ENCODE measurements around the gene CCDC71L.

Gene CCDC71L

DNA sequence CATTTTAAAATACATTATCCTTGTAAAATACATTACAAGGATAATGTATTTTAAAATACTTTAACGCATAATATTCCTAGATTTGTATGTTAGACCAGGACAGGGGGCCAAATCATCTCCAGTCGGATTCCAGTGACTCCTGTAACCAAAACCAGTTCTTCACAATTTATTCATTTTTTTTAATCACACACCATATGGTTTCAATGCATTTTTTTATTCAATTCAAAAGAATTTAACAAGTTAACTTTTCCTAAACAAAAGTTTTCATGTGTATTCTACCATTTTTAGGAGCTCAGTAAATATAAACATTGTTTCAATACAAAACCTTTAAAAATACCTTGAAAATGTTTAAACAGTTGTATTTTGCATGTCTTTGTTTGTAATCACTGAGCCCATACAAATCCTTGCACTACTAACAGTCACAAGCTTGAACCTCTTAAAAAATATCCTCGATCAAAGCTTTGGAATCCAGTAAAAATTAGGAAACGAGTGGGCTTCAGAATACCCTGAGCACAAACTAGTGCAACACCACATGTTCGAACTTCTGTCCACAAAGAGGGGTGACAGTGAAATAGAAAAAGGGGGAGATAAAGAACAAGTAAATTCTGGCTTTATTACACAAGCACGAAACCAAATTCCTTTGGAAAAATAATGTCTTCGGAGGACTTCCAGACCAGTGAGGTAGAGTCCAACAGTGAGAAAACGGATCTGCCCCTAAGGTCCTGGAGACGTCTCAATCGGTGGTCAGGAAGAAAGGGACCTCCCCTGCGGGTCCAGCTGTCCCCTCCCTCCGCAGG lies 1.6 kb downstream of the CCDC71L start:
- DNase-seq (ENCODE audit: low read depth in 1 of 2, low spot score in 1 of 2) = no peak

DNA sequence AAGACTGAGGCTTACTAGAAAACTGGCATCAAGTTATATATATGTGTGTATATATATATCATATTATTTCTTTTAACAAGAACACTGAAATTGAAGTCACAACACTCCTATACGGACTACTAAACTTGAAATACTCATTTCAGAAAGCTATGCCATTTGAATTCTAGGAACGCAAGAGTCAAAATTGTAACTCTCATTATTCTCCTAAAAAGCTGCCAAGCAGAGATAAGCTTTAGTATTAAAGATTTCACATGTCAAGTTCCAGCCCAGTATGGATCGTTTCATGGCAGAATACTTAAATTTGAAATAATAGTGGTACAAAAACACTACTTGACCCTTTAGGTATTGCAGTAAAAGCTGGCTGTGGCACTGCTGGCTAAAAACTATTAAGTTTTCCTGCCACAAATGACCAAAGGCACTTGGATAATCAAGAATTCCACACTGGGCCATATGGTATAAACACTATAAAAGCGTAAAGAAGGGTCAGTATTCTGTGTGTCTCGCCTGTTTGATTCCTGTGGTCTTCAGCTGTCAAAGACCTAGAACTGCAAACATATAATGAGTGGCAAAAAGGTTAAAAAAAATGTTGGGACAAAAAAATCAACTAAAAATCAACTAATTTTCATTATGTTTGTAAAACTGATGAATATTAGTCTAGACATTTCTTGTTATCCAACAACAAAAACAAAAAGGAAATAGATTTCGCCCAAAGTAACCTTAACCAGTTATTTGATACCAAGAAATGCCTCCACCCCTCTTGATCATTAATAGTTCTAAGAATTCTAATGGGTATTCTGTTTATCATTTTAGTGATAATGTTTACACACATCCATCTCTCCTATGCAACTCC lies 2.4 kb downstream of the CCDC71L start:
- DNase-seq (ENCODE audit: low read depth in 1 of 2, low spot score in 1 of 2) = no peak

DNA sequence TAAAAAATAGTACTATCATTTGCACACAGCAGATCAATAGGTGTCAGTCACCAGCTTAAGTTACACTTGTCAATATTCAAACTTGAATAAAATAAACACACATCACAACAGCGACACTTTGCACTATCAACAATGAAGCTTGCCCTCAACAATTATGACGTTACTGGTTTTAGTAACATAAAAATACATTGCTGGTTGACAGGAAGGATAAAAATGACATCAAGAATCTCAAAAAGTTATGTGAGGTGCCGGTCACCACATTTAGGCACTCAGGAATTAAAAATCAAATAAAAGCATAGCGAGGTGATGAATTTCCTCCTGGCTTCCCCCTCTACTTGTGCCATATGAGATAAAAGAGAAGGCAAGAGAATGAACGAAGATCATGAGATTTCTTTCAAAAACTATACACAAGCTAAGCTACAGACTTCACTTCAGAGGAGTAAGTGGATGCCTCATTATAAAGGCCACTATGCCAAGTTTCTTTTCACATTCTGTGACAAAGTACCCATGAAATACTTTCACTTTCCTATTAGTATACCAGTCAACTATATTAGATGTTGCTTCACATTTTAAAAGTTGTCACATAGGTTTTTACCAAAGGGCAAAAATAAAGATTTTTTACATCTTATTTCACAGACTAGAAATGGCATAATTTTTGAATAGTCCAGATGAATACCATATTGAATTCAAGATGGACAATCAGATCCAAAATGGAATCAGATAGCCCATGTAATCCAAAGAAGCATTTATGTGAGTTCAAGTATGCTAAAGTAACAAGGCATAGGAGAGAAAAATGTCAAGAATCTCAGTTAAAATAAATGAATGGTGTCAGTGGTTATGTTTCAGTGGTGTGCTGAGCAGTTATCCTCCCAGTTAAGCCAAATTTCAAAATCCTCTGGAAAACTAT lies 3.6 kb downstream of the CCDC71L start:
- no peak for DNase-seq (ENCODE audit: low read depth in 1 of 2, low spot score in 1 of 2)

DNA sequence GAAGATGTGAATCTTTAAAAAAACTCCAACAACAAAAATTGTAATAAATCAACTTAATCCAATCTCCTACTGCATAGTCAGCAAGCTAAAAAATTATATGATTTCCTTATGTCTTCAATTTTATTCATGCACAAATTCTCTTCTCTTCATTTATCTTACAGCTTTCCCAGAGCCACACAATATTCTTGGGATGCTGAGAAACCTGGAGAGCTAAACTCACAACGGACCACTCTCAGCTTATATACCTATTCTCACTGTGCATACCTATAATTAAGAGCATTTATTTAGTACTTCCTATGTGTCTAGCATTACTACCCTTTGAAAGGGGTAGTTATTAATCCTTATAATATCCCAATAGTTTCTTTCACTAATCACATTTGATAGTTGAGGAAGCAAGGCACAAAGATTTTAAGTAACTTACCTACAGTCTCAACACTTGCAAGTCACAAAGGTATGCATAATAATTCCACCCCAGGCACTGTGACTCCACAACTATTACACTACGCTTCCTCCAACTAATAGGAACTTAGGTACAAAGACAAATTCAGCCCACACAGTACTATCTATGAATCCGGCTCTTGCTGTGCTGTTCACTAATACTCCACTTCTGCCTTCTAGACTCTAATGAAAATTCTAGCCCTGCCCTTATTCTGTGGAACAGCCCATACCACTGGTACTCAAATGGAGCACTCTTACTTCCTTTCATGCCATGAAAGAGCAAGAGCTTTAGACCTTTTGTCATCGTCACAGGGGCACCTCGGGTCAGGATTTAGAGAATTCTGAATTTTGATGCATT lies 5.1 kb downstream of the CCDC71L start:
- no peak for DNase-seq (ENCODE audit: low read depth in 1 of 2, low spot score in 1 of 2)

DNA sequence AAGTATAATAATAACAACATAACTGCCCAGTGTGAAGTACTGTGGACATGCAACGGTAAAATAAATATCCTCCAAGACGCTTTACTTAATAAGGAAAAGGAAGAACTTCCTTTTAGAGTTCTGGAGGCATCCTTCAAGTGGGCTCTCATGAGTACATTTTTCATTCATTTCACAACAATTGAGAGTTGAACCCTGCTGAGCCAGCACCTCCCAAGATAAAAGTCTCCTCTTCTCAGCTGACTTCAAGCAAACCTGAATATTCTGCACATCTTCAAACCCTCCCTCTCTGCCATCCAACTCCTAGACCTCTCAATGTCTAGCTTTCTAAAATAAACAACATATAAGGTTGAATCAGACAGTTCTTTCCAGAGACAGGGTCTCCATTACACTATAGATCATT lies 7.5 kb downstream of the CCDC71L start:
- no peak for DNase-seq (ENCODE audit: low read depth in 1 of 2, low spot score in 1 of 2)

DNA sequence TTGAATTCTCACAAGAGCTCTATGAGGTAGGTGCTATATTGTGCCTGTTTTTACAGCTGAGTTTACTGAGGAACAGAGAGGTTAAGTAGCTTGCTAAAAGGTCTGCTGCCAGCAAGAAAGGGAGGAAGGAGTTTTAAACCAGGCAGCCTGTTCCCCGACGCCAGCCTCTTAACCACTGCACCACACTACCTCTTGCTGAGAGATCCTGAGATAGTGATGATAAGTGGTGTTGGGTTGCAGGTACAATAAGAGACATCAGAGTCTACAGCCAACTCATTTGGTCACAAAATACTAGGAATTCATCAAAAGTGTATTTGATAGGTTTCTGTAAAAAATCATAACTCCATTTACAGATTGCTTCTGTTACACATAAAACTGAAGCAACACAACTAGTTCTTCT lies 8.0 kb downstream of the CCDC71L start:
- DNase-seq (ENCODE audit: low read depth in 1 of 2, low spot score in 1 of 2) = no peak

DNA sequence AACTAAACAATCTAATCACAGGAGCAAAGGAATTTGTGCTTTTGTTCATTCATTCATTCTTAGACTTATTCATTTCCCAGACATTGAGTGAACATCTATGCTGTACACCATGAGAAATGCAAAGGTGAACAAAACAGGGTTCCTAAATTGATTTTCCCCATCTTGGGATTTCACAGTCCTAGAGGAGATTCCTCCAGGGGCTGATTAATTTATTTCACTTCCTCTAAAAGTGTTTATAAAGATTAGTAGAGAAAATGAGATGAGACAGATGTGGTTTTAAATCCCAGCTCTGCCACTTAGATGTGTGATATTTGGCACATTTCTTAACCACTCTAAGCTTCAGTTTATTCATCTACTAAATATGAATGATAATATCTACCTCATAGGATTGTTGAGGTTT lies 8.9 kb downstream of the CCDC71L start:
- no peak for DNase-seq (ENCODE audit: low read depth in 1 of 2, low spot score in 1 of 2)

DNA sequence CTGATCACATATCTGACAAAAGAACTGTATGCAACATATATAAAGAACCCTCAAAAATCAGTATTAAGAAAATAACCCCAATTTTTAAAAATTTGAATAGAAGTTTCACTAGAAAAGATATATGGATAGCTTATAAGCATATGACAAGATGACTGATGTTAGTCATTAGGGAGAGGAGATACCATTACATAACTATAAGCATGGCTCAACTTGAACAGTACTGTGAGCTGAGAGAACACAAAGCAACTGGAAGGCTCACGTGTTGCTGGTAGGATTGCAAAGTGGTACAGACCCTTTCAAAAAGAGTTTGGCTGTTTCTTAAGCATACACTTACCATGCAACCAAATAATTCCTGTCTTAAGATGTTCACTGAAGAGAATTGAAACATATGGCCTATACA lies 14.7 kb downstream of the CCDC71L start:
- no peak for DNase-seq (ENCODE audit: low read depth in 1 of 2, low spot score in 1 of 2)

DNA sequence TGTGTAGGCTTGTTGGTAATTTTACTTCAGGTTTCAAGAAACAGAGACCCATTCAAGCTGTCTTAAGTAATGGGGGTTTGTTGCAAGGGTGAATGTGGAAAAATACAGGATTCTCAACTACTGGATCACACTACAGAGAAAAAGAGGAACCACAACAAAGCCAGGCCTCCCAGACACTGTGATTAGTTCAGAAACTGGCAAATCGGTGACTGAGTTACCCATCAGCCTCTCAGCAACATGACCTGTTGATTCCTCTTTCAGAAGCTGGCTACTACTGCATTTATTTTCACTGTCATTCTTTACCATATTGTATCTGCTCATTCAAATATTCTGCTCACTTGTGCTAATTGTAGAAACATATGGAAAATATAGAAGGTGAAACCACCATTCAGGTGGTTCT lies 16.0 kb downstream of the CCDC71L start:
- no peak for DNase-seq (ENCODE audit: low read depth in 1 of 2, low spot score in 1 of 2)

DNA sequence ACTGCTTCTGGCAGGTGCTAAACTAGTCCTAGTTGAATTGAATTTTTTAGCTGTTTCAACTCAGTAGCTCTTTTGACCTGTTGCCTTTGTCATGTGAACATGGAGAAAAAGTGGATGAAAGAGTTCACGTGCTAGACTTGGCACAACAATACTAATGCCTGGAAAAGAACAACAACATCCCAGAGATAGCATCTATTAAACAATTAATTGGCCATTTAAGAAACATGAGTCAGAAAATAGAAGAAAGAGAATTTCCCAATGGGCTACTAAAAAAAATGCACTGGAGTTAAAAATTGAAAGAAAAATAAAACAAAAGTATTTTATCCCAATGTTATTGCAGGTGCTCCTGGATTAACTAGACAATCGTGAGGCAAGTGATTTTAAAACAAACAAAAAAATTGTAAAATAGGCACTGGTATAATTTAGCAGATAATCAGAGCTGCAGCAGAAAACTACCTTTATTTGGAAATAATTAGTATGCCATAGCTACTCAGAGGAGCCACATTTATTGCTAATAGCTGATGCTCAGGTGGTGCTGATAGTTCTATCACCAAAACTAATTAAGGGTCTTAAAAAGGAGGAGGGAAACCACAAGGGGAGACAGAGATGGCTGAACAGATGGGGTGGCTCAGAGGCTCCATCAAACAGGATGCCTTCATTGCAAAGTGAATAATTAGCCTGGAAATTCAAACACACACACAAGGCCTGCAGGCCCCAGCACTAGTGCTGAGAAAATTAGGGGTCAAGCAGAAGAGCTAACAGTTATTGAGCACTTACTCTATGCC lies 17.6 kb downstream of the CCDC71L start:
- DNase-seq (ENCODE audit: low read depth in 1 of 2, low spot score in 1 of 2) = no peak

DNA sequence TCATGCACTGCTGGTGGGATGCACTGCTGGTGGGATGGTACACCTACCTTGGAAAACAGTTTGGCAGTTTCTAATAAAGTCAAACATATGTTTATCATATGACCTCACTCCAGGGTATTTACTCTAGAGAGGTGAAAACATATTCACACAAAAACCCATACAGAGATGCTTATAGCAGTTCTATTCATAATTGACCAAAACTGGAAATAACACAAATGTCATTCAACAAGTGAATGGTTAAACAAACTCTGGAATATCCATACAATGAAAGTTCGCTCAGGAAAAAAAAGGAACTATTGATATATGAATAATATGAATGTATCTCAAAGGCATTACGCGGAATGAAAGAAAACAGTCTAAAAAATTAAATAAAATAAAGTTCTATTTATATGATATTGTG lies 19.5 kb downstream of the CCDC71L start:
- no peak for DNase-seq (ENCODE audit: low read depth in 1 of 2, low spot score in 1 of 2)

DNA sequence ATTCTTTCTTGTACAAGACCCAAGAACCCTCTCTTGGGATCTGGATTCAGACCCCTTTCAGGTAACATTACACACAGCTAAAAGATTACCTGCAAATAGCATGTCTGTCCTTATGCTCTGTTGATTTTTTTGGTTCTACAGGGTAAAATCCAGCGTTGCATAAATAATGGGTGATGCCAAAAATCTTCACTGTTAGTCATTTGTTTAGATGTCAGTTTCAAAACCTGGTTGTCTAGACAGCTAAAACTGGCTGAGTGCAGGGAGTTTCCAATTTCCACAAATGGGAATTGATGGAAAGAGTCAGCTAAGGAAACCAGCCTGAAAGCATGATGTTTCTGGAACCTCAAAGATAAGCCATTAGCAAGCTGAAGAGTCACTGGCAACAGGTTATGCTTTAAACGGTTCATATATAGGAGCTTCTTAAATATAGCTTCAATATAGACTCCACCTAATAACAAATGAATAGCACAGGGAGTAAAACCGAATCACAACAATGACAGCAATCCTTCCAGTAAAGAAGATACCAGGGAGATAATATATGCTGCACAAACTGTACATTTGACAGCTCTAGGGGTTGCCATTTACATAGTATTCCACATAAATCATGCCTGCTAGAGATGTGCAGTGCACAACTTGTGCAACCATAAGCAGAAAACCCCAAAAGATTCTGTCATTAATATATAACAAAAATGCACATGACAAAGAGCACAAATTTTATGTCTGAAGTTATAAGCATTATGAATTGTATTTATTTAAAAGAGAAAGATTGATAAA lies 20.4 kb downstream of the CCDC71L start:
- no peak for DNase-seq (ENCODE audit: low read depth in 1 of 2, low spot score in 1 of 2)

DNA sequence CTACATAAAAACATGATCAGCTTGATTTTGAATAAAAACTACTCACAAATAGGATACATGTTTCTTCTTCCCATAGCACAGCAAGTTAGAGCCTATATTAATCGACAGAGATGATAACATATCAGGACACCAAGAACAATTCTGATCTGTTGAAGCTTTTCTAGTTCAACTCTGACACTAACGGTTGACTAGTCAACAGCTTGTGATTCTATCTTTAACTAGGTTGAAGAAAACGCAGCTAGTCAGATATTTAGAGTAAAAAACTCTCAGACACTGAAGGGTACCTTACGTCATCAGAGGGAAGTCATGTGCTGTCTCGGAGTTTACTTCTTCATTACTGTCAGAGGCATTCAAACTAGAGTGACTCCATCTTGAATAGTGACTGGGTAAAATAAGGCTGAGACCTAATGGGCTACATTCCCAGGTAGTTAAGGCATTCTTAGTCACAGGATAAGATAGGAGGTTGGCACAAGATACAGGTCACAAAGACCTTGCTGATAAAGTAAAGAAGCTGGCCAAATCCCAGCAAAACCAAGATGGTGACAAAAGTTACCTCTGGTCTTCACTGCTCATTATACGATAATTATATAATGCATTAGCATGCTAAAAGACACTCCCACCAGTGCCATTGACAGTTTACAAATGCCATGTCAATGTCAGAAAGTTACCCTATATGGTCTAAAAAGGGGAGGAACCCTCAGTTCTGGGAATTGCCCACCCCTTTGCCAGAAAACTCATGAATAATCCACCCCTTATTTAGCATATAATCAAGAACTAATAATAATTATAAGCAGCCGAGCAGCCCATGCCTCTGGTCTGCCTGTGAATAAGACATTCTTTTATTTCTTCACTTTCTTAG lies 21.3 kb downstream of the CCDC71L start:
- DNase-seq (ENCODE audit: low read depth in 1 of 2, low spot score in 1 of 2) = no peak

DNA sequence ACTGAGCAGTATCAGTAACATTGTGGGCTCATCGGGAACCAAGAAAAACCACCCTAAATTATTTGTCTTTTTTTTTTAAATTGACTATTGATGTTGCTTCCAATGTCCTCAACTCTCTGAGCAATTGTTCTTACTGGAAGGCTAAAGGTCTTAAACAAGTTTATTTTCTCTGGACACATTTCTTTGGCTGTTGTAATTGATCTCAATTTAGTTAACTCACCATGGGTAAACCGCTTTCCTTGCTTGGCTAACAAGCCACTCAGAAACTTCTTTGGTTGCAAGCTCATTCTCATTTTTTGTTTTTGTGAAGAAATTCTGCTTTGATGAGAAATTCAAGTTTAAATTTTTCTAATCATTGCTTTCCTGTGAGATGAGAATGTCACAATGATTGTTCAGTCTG lies 25.5 kb downstream of the CCDC71L start:
- DNase-seq (ENCODE audit: low read depth in 1 of 2, low spot score in 1 of 2) = no peak

DNA sequence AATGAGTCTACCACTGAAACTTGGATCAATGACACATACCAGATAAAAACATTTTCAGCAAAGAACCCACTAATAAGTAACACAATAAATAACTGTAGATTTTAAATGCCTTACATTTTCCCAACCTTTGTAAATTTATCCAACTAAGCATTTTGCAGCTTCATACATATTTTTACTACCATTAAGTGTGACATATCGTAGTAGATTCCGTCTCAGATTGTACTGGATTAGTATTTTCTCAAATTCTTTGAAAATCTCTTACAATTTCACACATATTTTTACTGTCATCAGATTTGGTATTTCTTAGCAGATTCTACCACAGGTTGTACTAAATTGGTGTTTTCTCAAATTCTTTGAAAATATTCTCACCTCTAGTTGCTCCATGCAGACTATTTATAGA lies 26.0 kb downstream of the CCDC71L start:
- DNase-seq (ENCODE audit: low read depth in 1 of 2, low spot score in 1 of 2) = no peak

DNA sequence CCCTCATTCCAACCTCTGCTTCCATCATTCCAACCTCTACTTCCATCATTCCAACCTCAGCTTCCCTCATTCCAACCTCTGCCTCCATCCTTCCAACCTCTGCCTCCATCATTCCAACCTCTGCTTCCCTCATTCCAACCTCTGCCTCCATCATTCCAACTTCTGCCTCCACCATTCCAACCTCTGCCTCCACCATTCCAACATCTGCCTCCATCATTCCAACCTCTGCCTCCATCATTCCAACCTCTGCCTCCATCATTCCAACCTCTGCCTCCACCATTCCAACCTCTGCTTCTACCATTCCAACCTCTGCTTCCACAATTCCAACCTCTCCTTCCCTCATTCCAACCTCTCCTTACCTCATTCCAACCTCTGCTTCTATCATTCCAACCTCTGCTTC lies 30.3 kb downstream of the CCDC71L start:
- no peak for DNase-seq (ENCODE audit: low read depth in 1 of 2, low spot score in 1 of 2)

DNA sequence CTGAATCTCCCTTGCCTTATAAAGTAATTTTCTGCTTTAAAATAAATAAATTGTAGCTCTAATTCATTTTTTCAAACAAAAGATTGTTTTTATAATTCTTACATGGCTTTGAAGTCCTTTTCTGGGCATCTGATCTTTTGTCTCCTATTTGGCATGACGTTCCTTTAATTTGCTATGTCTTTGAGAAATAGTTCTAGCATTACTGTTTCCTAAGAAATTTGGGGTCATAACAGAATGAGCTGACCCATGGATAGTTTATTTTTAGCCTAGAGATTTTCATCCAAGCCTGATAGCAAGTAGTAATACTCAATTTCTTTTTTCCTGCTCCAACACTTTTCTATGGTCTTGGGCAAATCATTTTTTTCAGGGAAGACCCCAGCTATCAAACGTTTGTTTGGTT lies 31.4 kb downstream of the CCDC71L start:
- no peak for DNase-seq (ENCODE audit: low read depth in 1 of 2, low spot score in 1 of 2)

Measured in activated T-helper 1 cell treated with anti-CD3 and anti-CD28 coated beads, Interleukin-2, amount 50 U/mL, for 16 hours (primary cell).